ENCODE results near the gene VPS51. TPM values are rescaled to one million over a fixed set of nuclear protein-coding genes. Genes with fewer than 3 reads are reported as not detected.

The VPS51 gene
- total and polyA plus RNA-seq, 2 of the 13 experiments (the other 11 are each of a cell fraction or from before 2014, with no cell fraction given): 76.3 to 90.6 TPM

DNA sequence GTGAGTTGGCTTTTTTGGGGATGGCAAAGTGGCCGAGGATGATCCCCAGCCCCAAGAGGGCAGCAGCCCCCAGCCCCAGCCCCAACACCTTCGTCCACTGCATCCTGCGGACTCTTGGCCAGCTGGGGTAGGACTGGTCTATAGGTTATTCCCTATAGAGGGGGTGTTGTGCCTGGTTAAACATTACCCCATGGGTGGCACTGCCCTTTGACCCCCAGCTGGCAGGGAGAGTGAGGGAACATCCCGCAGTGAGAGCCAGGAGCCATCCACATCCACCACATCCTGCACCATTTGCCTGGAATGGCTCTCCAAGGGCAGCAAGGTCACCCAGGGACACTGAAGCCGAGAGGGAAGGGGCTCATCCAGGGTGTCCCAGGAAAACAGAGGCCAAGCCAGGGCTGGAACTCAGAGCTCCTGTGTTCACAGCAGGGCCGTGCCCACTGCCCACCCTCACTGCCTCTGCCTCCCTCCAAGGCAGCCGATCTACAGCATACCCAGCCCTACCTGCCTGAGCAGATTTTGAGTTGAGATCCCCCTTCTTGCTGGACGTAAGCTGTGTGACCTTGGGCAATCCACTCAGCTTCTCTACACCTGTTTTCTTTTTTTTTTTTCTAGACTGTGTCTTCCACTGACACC, 37.5 kb upstream of the VPS51 start, which contains the start of gene NAALADL1 (continued):
- TF ChIP-seq, protein P1, sequence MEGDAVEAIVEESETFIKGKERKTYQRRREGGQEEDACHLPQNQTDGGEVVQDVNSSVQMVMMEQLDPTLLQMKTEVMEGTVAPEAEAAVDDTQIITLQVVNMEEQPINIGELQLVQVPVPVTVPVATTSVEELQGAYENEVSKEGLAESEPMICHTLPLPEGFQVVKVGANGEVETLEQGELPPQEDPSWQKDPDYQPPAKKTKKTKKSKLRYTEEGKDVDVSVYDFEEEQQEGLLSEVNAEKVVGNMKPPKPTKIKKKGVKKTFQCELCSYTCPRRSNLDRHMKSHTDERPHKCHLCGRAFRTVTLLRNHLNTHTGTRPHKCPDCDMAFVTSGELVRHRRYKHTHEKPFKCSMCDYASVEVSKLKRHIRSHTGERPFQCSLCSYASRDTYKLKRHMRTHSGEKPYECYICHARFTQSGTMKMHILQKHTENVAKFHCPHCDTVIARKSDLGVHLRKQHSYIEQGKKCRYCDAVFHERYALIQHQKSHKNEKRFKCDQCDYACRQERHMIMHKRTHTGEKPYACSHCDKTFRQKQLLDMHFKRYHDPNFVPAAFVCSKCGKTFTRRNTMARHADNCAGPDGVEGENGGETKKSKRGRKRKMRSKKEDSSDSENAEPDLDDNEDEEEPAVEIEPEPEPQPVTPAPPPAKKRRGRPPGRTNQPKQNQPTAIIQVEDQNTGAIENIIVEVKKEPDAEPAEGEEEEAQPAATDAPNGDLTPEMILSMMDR (CRISPR knock-in tag; IDR thresholded peaks at IDR 0.05): 0 out of 2 replicates have a peak, but pooled peaks have one; percentile 35
- TF ChIP-seq HNRNPL (IDR thresholded peaks at IDR 0.05; ENCODE audit: low read depth, low read length) (peak; percentile 96), GATAD2A (CRISPR knock-in tag; IDR thresholded peaks at IDR 0.05) (peak; percentile 53; the same call in 1 of the 2 replicates), POLR2G (IDR thresholded peaks at IDR 0.05; ENCODE audit: low read depth, low read length) (peak; percentile 39; the same call in 1 of the 2 replicates), HIVEP1 (CRISPR knock-in tag; IDR thresholded peaks at IDR 0.05) (peak; percentile 32; the same call in 1 of the 2 replicates), NR2F1 (CRISPR knock-in tag; IDR thresholded peaks at IDR 0.05) (peak in 1 of 2 experiments; percentile 54; a peak in 1 of 4 replicates), ZBTB7A (CRISPR knock-in tag; IDR thresholded peaks at IDR 0.05) (peak; percentile 40; the same call in 1 of the 2 replicates), ZNF788 (CRISPR knock-in tag; IDR thresholded peaks at IDR 0.05; ENCODE audit: borderline replicate concordance) (no peak), RXRA (CRISPR knock-in tag; IDR thresholded peaks at IDR 0.05) (peak; percentile 85), HDAC1 (CRISPR knock-in tag; IDR thresholded peaks at IDR 0.05) (peak; percentile 57; the same call in 1 of the 2 replicates)
- TF ChIP-seq, protein P2, sequence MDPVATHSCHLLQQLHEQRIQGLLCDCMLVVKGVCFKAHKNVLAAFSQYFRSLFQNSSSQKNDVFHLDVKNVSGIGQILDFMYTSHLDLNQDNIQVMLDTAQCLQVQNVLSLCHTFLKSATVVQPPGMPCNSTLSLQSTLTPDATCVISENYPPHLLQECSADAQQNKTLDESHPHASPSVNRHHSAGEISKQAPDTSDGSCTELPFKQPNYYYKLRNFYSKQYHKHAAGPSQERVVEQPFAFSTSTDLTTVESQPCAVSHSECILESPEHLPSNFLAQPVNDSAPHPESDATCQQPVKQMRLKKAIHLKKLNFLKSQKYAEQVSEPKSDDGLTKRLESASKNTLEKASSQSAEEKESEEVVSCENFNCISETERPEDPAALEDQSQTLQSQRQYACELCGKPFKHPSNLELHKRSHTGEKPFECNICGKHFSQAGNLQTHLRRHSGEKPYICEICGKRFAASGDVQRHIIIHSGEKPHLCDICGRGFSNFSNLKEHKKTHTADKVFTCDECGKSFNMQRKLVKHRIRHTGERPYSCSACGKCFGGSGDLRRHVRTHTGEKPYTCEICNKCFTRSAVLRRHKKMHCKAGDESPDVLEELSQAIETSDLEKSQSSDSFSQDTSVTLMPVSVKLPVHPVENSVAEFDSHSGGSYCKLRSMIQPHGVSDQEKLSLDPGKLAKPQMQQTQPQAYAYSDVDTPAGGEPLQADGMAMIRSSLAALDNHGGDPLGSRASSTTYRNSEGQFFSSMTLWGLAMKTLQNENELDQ (CRISPR knock-in tag; IDR thresholded peaks at IDR 0.05; ENCODE audit: borderline replicate concordance): no peak
- TF ChIP-seq, protein P3, sequence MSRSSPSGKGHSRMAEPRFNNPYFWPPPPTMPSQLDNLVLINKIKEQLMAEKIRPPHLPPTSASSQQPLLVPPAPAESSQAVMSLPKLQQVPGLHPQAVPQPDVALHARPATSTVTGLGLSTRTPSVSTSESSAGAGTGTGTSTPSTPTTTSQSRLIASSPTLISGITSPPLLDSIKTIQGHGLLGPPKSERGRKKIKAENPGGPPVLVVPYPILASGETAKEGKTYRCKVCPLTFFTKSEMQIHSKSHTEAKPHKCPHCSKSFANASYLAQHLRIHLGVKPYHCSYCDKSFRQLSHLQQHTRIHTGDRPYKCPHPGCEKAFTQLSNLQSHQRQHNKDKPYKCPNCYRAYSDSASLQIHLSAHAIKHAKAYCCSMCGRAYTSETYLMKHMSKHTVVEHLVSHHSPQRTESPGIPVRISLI (CRISPR knock-in tag; IDR thresholded peaks at IDR 0.05; ENCODE audit: borderline replicate concordance): peak; percentile 44; the same call in 1 of the 2 replicates
- TF ChIP-seq, protein P4, sequence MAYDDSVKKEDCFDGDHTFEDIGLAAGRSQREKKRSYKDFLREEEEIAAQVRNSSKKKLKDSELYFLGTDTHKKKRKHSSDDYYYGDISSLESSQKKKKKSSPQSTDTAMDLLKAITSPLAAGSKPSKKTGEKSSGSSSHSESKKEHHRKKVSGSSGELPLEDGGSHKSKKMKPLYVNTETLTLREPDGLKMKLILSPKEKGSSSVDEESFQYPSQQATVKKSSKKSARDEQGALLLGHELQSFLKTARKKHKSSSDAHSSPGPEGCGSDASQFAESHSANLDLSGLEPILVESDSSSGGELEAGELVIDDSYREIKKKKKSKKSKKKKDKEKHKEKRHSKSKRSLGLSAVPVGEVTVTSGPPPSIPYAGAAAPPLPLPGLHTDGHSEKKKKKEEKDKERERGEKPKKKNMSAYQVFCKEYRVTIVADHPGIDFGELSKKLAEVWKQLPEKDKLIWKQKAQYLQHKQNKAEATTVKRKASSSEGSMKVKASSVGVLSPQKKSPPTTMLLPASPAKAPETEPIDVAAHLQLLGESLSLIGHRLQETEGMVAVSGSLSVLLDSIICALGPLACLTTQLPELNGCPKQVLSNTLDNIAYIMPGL (CRISPR knock-in tag; IDR thresholded peaks at IDR 0.05; ENCODE audit: borderline replicate concordance in 1 of 2, low read depth in 1 of 2): peak in 1 of 2 experiments; percentile 13; a peak in 1 of 4 replicates
- TF ChIP-seq, protein P5, sequence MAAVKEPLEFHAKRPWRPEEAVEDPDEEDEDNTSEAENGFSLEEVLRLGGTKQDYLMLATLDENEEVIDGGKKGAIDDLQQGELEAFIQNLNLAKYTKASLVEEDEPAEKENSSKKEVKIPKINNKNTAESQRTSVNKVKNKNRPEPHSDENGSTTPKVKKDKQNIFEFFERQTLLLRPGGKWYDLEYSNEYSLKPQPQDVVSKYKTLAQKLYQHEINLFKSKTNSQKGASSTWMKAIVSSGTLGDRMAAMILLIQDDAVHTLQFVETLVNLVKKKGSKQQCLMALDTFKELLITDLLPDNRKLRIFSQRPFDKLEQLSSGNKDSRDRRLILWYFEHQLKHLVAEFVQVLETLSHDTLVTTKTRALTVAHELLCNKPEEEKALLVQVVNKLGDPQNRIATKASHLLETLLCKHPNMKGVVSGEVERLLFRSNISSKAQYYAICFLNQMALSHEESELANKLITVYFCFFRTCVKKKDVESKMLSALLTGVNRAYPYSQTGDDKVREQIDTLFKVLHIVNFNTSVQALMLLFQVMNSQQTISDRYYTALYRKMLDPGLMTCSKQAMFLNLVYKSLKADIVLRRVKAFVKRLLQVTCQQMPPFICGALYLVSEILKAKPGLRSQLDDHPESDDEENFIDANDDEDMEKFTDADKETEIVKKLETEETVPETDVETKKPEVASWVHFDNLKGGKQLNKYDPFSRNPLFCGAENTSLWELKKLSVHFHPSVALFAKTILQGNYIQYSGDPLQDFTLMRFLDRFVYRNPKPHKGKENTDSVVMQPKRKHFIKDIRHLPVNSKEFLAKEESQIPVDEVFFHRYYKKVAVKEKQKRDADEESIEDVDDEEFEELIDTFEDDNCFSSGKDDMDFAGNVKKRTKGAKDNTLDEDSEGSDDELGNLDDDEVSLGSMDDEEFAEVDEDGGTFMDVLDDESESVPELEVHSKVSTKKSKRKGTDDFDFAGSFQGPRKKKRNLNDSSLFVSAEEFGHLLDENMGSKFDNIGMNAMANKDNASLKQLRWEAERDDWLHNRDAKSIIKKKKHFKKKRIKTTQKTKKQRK (IDR thresholded peaks at IDR 0.05; ENCODE audit: low read length): no peak
